NCI-H1105 treated with DMSO at 0.1 percent for 48 hours (cell line): ENCODE results near the gene SEC23A.

Source experiments
- DNase-seq: peaks from one replicate; lab custom pipeline; 2025; lab: John Stamatoyannopoulos, UW

The SEC23A gene

GRCh38 chr14:38989922-38990546 is 113.0 kb downstream of the SEC23A start:
- no peak for DNase-seq

DNA sequence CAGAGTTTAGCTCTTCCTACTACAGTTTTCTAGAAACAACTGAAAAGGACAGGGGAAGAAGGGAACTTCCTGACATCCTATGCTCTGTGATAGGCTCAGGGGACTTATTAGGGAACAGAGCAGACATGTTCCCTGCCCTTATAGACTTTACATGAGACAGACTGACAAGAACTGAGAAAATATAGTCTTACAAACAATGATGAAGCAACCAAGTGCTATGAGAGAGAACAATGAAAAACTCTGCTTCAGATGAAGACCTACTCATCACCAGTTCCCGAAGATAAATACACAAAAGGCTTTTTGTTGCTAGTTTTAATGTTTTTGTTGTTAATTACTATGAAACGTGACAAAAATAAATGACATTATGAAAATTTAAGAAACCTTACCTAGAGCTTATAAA is 115.3 kb downstream of the SEC23A start:
- DNase-seq, result no peak

DNA sequence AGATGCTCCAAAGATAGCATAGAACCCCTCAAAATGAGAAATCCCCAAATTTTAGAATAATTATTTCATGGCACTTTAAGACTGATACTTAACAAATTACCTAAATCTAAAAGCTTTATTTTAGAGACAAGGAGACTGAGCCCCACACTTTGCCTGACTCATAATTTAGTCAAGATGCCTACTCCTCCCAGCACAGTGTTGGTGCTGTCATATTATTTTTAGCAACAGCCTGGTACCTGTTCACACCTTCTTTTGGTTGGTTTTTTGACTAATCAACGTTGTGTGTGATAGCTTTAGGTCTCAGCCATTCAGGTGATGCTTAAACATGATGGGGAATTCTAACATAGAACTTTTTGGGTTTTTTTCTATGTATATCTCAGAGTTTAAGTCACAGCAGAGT is 120.2 kb downstream of the SEC23A start:
- DNase-seq, result no peak

DNA sequence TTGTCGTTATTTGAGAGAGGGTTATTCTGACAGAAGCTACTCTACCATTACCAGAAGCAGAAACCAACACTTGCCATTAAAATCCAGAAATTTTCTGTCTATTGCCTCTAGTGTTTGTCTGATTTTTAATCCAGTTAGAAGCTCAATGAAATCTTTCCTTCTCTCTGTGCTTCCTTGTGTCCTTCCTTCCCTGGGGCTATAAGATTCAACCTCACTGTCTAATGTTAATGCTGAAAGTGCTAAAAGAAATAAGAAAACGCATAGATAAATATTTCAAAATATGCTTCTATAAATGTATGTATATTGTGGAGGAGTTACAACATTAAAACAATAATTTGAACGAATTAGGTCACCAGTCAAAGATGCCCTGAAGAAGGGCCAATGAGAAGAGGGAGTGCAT is 120.8 kb downstream of the SEC23A start:
- no peak for DNase-seq
